GM19328 (cell line): Measurements from ENCODE around the gene SESN1.

Experiments used
- ATAC-seq: cut with Tn5 transposase; IDR thresholded peaks from one replicate; pipeline ENCODE4 v1.9.1; 2021; ENCODE audit warnings: mild to moderate bottlenecking, moderate library complexity; ENCODE audit not compliant: unreplicated experiment

Gene SESN1

DNA sequence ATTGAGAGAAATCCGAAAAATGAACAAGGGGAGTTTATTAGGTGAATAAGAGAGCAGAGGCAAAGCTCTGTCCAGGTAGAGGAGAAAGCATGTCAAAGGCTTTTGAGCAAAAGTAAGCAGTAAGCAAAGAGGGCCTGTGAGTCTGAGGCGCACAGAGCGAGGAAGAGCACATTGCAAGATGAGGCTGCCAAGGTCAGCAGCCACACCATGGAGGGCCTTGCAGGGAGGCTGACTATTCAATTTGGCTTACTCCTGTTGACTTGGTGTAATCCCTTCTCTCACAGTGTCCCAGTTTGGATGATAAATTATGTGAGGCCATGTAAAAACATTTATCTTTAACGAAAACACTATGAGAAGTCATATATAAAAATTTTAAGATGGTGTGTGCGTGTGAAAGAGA is 32.4 kb downstream of the SESN1 start:
- ATAC-seq: no peak

DNA sequence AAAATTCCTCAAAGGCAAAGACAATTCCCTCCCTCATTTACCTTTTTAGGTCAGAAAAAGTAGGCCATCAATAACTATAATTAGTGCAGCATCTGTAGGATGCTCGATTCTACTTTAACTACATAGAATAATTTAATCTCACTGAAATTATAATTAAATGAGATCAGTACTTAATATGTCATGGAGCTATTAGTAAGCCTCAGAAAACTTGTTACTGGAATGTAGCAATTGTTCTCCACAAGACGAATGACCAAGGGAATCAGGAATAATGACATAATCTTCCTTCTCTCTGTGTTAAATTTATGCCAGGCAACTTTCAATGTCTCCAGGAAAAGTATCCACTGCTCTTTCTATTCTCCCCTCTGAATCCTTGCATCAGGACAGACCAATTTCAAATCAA is 34.1 kb downstream of the SESN1 start:
- no peak for ATAC-seq

DNA sequence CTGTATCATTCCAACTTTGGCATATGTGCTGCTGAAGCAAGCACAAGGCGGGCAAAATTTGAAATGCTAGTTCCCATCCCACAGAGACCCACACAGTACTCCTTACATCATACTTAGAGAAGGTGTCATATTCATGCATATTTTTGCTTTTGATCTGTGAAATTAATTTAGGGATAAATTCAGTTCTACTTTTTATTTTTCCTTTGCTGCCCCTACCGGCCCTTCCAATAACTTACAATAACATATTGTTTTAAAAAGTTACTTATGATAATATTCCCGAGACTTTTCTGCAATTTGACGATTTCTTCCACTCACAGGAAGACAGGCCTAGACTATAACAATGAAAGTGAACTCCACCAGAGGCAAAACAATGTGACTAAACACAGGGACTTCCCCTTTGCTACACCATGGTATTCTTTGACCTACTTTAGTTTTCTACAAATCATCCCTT is 35.0 kb downstream of the SESN1 start:
- ATAC-seq: no peak

DNA sequence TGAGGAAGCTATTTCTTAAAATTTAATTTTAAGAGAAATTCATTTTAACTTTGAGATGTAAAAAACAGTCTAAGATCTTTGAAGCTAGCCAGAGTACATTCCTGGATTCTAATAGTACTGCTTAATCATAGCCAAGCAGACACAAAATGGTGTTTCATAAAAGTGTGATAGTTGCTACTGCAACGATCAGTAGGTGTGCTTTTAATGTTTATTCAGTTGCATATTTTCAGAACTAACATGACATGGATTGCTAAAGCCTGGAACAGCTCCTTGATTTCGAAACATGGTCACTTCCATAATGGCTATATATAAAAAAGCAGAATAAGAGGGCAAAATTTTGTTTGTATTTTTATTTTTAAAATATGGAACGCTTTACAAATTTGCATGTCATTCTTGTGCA is 35.5 kb downstream of the SESN1 start:
- ATAC-seq: no peak

DNA sequence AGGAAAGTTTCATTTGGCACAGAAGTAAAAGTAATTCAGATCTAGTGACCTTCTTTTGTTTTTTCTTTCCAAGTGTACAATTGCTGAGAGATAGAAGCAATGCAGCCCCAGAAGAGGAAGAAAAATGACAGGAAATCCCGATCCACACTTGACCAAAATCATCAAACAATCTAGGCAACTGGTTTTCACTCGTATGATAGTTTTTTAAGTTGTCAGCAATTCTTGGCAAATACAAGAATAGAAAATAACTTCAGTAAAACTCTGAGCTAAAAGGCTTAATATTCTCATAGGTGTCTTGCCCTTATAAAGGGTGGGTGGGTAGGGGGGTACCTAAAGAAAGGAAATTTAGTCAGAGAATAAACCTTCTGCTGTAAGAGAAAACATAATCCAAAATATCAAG is 36.0 kb downstream of the SESN1 start:
- ATAC-seq: no peak

DNA sequence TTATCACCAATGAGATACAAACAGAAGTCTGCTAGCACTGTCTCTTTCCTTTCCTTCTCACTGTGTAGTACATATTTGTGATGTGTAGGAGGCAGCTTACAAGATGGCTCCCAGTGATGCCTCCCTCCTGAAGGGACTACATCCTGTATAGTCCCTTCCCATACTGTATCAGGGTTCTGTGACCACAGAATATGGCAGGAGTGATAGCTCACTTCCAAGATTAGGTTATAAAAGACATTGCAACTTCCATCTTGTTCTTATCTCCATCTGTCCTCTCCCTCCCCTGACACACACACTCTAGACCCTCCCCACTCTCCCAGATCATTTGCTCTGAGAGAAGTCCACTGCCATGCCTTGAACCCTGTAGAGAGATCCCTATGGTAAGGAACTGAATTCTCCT is 38.0 kb downstream of the SESN1 start:
- no peak for ATAC-seq

DNA sequence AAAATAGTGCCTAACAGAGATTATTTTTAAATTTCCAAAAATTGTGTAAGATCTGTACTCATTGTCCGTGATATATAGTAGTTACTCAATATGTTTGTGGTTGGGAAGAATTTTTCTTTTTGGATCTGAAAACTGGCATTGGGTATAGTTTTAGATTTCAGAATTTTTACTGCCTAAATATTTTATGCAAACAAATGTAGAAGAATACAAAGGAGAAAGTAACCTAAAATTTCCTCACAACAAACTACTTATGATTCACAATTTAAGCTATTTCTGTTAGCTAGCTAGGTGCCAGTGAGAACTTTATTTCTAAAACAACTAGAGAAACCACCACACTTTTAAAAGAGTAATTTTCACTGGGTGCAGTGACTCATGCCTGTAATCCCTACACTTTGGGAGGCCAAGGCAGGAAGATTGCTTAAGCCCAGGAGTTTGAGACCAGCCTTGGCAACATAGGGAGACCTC is 38.8 kb downstream of the SESN1 start:
- no peak for ATAC-seq

DNA sequence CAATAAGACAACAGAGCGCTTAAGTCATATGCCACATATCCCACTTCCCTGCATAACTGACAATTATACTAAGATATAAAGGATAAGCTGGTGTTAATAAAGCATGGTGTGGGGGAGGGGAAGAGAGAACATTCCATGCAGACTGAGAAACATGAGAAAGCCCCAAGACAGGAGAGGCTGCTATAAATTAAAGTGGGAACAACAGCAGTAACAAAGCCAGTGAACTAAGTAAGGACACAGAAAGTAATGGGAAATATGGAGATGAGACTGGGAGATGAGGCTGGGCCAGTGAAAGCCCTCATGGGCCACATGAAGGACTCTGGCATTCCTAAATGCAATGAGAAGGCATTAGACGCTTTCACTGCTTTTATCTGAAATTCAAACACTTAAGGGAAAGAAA is 41.3 kb downstream of the SESN1 start:
- ATAC-seq: no peak

DNA sequence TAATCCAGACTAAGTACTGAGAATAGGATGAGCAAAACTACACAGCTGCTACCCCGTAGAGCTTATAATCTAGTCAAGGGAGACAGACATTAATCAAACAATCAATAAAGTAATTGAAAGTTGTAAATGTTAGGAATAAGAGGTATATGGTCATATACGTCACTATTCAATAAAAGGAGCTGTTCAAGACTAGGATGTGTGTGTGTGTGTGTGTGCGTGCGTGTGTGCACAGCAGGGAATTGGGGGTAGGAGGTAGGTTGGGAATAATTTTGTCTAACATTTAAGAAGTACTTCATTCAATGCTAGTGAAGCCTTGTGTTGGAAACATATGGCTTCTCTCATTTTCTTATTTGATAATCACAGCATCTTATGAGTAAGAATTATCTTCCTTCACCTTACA is 41.8 kb downstream of the SESN1 start:
- no peak for ATAC-seq

DNA sequence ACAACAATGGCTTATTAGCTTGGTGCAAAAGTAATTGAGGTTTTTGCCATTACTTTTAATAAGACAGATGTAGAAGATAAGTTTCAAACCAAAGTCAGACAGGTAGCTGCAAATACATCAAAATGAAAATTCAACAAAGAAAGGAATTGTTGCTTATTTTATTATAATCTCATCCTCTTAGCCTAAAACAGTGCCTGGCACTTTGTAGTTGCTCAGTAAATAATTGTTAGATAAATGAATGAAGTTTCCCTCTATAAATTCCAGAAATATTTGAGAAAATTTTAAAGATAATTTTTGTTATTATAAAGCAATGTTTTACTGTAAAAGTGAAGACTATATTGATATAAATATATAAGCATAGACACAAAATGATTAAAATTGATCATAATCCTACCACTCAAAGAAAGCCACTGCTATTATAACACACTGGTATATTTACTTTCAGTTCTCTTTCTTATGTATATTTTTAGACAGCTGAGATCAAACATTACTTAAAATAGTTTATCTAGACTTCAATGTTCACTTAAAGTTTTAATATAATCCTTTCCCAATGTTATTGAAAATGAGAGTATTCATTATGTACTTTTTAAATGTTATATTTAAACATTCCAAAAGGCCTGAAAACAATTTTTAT is 42.5 kb downstream of the SESN1 start:
- ATAC-seq: no peak

DNA sequence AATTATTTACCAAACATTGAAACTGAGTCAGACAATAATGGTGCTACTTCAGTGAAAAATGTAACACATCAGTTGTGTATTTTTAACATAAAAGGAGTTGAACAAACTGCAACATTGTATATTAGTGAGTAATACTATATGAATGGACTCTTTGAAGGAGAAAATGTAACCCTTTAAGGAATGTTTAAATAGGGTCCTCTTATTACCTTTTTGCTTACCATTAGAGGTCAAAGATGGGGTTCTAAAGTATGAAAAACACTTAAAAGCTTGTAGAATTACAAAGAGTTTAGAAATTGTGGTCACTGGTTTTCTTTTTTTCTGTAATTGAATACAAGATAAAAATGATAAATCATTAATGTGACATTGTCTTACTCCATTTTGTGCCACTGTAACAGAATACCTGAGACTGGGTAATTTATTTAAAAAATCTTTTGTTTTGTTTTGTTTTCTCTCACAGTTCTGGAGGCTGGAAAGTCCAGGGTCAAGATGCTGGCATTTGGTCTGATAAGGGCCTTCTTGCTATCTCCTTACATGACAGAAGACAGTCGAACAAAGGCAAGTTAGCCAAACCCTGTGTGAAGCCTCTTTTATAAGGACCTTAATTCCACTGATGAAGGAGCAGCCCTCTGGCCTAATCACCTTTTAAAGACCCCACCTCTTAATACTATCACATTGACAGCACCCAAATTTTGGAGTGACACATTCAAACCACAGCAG is 43.2 kb downstream of the SESN1 start:
- no peak for ATAC-seq

DNA sequence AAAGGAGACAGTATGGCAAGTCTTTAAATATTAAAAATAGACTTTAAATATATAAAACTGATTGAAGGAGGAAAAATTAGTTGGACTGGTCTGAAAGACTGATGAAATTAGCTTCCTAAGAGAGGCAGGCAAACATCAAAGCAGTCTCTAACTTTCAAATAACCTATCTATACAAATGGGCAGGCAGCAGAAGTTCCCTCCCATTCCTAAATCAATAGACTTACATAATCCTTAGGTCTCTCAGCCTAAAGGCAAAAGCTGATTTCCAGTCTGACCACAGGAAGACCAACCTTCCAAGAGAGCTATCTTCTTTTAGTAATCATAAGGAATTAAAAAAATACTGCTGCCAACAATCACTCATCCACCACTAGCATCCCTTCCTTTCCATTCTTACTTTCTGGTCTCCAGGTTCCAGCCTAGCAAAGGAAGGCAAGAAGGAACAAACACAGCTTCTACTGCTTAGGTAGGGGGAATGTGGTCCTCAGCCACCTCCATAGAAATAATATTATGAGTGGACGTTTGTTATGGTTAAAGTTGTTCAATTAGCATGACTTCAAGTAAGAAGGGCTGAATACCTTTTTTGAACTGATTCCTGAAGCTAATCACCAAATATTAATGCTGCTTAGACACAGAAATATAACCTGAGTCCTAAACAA is 44.1 kb downstream of the SESN1 start:
- ATAC-seq: no peak

DNA sequence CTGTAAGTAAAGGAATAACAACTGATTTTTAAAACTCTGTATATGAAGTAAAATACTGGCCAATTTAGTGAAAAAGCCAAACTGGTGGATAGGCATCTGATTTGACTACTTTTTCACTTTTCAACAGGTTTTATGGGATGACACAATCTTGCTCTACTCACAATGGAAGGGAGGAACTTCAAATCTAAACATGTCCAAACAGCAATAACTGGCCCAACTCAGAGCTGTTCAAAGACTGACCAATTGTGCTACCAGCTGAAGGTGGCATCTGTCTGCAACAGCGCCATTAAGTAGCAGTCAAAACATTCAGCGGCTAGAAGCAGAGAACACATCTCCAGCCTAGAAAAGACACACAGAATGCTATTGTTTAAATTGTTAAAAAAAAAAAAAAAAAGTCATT is 44.6 kb downstream of the SESN1 start:
- ATAC-seq: no peak

DNA sequence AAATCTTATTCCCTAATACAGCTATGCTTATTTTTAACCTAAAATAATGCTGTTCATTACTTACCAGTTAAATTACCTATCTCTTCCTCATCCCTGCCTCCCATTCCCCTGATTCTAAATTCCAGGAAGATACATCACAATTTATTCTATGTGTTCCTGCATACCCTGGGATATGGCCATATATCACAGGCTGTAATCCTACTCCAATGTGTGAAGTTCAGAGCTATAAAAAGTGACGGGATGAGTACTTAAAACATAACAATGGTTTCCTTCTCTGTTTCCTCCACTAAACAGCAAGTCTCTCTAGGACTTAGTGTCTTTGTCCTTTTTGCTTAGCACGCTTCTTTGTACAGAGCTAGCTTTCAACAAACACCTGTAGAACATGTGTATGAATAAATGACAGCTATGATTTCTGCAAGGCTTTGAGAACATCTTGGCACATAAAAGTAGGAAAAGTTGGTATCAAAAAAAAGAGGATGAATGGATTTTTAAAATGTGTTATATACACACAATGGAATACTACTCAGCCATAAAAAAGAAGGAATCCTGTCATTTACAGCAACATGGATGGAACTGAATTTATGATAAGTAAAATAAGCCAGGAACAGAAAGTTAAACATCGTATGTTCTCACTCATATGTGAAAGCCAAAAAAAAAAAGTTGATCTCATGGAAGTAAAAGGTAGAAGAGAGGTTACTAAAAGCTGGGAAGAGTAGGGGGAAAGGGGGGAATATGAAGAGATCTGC is 45.8 kb downstream of the SESN1 start:
- no peak for ATAC-seq

DNA sequence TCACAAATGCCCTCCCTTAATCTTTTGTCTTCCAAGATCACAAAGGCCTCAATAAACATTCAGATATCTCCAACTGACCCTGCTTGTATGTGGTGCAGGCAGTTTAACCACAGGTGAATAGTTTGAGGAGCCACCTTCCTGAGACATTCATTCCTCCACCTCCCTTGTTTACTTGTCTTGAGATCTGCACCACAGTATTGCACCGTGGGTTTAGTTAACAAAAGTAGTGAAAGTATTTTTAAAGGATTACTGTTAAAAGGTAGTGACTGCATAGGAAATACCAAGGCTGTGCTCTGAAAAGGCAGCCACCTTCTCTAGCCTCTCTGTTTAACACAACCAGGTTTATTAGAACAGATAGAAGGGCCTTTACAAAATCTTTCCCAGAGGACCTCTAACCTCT is 46.5 kb downstream of the SESN1 start:
- no peak for ATAC-seq

DNA sequence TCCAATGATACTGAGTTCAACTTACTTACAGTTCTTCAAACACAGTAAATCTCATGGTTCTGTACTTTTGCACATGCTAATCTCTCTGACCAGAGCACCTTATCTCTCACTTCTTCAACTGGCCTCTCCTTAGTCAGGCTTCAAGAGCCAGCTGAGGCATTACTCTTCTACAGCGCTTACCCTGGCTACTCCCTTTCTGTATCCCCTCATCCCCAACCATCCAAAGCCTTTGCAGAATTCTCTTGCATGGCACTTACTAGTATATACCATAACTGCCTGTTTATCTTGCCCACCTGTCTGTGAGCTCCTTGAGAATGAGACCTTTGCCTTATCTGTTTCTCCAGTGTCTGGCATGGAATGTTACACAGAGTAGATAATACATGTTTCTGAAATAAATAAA is 49.2 kb downstream of the SESN1 start:
- no peak for ATAC-seq

DNA sequence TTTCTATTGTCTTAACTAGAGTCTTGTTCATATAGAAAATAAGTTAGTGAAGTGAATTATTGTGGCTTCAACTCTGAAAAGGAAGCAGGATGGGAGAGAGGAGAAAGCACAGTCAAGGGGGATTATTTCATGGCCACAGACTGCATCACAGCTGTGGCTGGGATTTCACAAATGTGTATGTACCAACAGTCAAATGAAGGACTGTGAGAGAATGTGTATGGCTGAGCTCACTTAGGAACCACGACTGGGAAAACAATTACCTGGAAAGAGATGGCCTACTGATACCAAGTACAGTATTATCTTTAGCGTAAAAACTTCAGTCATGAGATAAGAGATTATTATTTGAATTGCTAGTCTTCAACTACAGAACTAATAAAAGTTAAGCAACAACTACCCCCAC is 54.9 kb downstream of the SESN1 start:
- ATAC-seq: no peak

DNA sequence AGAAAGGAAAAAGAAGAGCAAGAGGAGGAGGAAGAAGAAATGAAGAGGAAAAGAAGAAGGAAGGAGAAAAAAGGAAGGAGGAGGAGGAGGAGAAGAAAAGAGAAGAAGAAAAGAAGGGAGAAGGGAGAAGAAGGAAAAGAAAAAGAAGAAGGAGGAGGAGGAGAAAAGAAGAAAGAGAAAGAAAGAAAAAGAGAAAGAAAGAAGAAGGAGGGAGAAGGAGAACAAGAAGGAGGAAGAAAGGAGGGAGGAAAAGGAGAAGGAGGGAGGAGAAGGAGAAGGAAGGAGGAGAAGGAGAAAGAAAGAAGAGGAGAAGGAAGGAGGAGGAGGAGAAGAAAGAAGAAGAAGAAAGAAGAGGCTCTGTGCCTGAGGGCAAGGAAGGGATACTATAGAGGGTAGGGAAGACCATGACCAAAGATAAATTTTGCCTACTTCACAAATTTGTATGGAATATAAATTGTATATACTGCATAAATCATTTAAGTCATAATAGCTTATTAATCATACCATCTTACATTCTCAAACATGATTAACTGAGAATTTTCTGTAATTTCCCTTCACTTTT is 55.7 kb downstream of the SESN1 start:
- no peak for ATAC-seq

DNA sequence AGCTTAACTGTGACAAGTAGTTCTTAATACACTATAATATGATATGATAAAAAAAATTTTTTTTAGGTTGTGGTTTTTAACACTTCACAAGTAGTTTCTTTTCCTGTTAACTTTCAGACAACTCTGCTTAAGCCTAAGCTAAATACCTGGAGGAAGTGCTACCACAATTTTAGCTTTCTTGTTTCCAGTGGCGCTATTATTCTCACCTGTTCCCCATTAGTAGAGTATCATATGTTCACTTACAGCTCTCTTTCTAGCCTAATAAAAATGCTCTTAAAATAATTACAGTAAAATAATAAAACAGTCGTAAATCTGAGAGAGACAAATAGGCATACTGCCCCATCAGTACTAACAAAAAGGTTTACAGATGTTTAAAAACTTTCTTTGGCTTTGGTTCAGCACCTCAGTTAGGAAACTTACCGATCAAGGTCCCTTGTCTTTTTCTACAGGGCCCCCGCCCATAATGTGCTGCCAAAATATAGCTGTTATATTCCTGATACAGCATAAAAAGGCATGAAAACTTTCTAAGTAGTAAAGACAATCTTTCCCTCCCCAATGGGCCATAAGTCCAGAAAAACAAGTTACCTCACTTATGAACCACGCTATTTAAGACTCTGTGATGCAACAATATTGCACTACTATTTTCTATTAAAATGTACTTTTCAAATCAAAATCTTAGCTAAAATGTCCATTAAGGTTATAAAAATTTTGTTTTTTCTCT is 57.9 kb downstream of the SESN1 start:
- no peak for ATAC-seq

DNA sequence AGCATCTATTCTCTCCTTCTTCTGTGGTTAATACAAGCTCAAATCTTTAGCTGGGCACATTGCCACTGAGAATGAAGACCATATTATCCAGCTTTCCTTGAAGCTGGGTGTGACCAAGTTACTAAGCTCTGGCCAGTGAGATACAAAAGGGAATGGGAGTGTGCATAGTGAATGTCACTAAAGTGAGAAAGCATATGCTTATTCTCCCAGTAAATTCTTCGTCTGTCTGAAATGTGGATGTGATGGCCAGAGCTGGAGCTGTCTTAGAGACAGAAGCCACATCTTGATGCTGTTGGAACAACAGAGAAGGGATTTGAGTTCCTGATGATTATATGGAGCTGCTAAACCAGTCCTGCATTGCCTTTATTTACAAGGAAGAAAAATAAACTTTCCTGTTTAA is 60.1 kb downstream of the SESN1 start:
- no peak for ATAC-seq

DNA sequence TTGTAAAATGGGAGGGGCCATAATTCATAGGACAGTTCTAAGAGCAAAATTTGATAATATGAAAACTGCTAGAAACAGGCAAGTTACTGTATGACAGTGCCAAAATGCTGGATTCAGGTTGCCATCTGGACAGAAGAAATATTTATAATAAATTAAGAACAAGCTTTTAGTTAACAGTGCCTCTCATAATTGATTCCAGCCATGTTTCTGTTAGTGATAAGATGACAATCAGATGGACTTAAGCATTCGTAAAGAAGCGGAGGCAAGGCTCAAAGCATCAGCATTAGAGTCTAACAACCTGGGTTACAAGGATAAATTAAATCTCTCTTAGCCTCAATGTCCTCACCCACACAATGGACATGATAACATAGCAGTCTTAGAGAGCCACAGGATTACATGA is 61.0 kb downstream of the SESN1 start:
- ATAC-seq: no peak
